H1 (cell line): ENCODE data around the gene OSBPL9. TPM values are rescaled to one million over a fixed set of nuclear protein-coding genes. Genes with fewer than 3 reads are reported as not detected.

Source experiments
- KDM1A ChIP-seq: fragments of 200-600, 300-600 bp; sonication (generic); IDR thresholded peaks from 2 replicates; pipeline ENCODE4 v1.7.1; 2016; ENCODE audit warnings: mild to moderate bottlenecking, low read length, borderline replicate concordance
- polyA plus RNA-seq, 7 experiments: library from polyadenylated mRNA; depleted of rRNA in 3 of 7; stranded (reverse) in 5 of 7; unstranded in 2 of 7; fragments of >200 nt in 5 of 7; fragments of 200-250 nt in 2 of 7; gene quantifications; 1 replicate in 5 of 7; 2 replicates in 1 of 7; 4 replicates in 1 of 7; pipeline versions ENCODE4 v1.2.1 to v1.2.3, GENCODE V29; 2011 to 2013; ENCODE audit warnings: missing spikeins in 2 of 7, mixed read lengths in 2 of 7
- total RNA-seq: library from RNA; stranded (reverse); fragmentation: NEBNext Ultra II Directional; extraction: Animal tissue kit (Norgen Biotek cat#: 25700); gene quantifications from 2 replicates; pipeline ENCODE4 v1.2.1, GENCODE V29; 2021

OSBPL9 gene
- total and polyA plus RNA-seq, 2 of the 8 experiments (the other 6 are each of a cell fraction or from before 2014, with no cell fraction given) = 58.2 to 71.6 TPM

- no peak for TF ChIP-seq KDM1A
These were observed 133.8 kb downstream of the OSBPL9 start (continued) for GRCh38 chr1:51750729-51751128.
